Measurements from ENCODE around the gene KDM4F.

GRCh38 chr11:95097209-95097608 is 48.0 kb downstream of the KDM4F start:
- TF ChIP-seq, protein P1, sequence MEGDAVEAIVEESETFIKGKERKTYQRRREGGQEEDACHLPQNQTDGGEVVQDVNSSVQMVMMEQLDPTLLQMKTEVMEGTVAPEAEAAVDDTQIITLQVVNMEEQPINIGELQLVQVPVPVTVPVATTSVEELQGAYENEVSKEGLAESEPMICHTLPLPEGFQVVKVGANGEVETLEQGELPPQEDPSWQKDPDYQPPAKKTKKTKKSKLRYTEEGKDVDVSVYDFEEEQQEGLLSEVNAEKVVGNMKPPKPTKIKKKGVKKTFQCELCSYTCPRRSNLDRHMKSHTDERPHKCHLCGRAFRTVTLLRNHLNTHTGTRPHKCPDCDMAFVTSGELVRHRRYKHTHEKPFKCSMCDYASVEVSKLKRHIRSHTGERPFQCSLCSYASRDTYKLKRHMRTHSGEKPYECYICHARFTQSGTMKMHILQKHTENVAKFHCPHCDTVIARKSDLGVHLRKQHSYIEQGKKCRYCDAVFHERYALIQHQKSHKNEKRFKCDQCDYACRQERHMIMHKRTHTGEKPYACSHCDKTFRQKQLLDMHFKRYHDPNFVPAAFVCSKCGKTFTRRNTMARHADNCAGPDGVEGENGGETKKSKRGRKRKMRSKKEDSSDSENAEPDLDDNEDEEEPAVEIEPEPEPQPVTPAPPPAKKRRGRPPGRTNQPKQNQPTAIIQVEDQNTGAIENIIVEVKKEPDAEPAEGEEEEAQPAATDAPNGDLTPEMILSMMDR (IDR thresholded peaks at IDR 0.05) = no peak
- no peak for TF ChIP-seq ZFX (IDR thresholded peaks at IDR 0.05; ENCODE audit: borderline replicate concordance)
